ENCODE results near the gene SCN9A. TPM values are rescaled to one million over a fixed set of nuclear protein-coding genes. Genes with fewer than 3 reads are reported as not detected.

SCN9A gene
- total and polyA plus RNA-seq, 2 donors from 2014 or later = 0.99 to 5.3 TPM

GRCh38 chr2:166302036-166302435, 73.7 kb downstream of the SCN9A start:
- intact Hi-C loops (cut with DNase I) = no loop called here
- H3K36me3 ChIP-seq (ENCODE audit: control insufficient read depth in 2 of 3, insufficient read depth in 3 of 3, low read length in 3 of 3) = no peaks in the 10 kb centered on the region
- FAIRE-seq = no peak

GRCh38 chr2:166297951-166298350, 77.8 kb downstream of the SCN9A start:
- no peak for FAIRE-seq
- intact Hi-C loops (cut with DNase I) = no loop called here
- no peak for DNase-seq

More at GRCh38 chr2:166302036-166302435, 73.7 kb downstream of the SCN9A start:
- DNase-seq = no peak
- no peak overlapping the region for H3K9ac ChIP-seq (ENCODE audit: low read length in 3 of 3)
- no peaks in the 10 kb centered on the region for H3K4me1 ChIP-seq (ENCODE audit: control insufficient read depth in 2 of 3, insufficient read depth in 2 of 3, low read depth in 1 of 3, low read length in 3 of 3)
- H3K27ac ChIP-seq (ENCODE audit: low read depth in 2 of 2, low read length in 2 of 2) = no peak overlapping the region
- no peaks in the 10 kb centered on the region for H3K27me3 ChIP-seq (ENCODE audit: control insufficient read depth, insufficient read depth, low read length)
- TF ChIP-seq, protein P1, sequence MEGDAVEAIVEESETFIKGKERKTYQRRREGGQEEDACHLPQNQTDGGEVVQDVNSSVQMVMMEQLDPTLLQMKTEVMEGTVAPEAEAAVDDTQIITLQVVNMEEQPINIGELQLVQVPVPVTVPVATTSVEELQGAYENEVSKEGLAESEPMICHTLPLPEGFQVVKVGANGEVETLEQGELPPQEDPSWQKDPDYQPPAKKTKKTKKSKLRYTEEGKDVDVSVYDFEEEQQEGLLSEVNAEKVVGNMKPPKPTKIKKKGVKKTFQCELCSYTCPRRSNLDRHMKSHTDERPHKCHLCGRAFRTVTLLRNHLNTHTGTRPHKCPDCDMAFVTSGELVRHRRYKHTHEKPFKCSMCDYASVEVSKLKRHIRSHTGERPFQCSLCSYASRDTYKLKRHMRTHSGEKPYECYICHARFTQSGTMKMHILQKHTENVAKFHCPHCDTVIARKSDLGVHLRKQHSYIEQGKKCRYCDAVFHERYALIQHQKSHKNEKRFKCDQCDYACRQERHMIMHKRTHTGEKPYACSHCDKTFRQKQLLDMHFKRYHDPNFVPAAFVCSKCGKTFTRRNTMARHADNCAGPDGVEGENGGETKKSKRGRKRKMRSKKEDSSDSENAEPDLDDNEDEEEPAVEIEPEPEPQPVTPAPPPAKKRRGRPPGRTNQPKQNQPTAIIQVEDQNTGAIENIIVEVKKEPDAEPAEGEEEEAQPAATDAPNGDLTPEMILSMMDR (IDR thresholded peaks at IDR 0.05; ENCODE audit: borderline replicate concordance, extremely low read depth, insufficient read depth) = no peak
- no peak overlapping the region for H3K4me3 ChIP-seq (ENCODE audit: low read length in 3 of 3)
- no peaks in the 10 kb centered on the region for H3K9me3 ChIP-seq (ENCODE audit: control insufficient read depth in 2 of 3, insufficient read depth in 1 of 3, low read length in 3 of 3)

DNA sequence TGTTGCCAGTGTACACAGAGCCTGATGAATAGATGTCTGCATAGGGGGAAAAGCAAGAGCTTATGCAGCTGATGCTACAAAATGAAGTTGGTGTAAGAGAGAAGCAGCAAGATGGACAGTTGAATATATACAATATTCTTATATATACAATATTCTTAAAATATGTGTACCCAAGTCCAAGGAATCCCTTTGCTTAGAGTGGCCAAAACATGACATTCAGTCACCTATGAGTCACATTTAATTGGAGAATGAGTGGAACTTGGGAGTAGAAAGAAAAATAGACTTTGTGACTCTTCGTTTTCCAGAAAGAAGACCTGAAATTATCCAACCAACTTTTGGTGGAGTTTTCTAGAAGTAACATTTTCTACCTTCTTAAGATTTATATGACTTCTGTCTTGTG, 81.8 kb downstream of the SCN9A start:
- no peaks in the 10 kb centered on the region for H3K27me3 ChIP-seq (ENCODE audit: control insufficient read depth, insufficient read depth, low read length)
- TF ChIP-seq, protein P1 (IDR thresholded peaks at IDR 0.05; ENCODE audit: borderline replicate concordance, extremely low read depth, insufficient read depth) = no peak

More at GRCh38 chr2:166297951-166298350, 77.8 kb downstream of the SCN9A start:
- TF ChIP-seq, protein P1 (IDR thresholded peaks at IDR 0.05; ENCODE audit: borderline replicate concordance, extremely low read depth, insufficient read depth) = no peak
- Histone ChIP-seq H3K9ac (ENCODE audit: low read length in 3 of 3) (no peak overlapping the region), H3K36me3 (ENCODE audit: control insufficient read depth in 2 of 3, insufficient read depth in 3 of 3, low read length in 3 of 3) (no peaks in the 10 kb centered on the region), H3K4me3 (ENCODE audit: low read length in 3 of 3) (no peak overlapping the region), H3K27ac (ENCODE audit: low read depth in 2 of 2, low read length in 2 of 2) (no peak overlapping the region), H3K27me3 (ENCODE audit: control insufficient read depth, insufficient read depth, low read length) (no peaks in the 10 kb centered on the region), H3K4me1 (ENCODE audit: control insufficient read depth in 2 of 3, insufficient read depth in 2 of 3, low read depth in 1 of 3, low read length in 3 of 3) (no peaks in the 10 kb centered on the region), H3K9me3 (ENCODE audit: control insufficient read depth in 2 of 3, insufficient read depth in 1 of 3, low read length in 3 of 3) (no peaks in the 10 kb centered on the region)

DNA sequence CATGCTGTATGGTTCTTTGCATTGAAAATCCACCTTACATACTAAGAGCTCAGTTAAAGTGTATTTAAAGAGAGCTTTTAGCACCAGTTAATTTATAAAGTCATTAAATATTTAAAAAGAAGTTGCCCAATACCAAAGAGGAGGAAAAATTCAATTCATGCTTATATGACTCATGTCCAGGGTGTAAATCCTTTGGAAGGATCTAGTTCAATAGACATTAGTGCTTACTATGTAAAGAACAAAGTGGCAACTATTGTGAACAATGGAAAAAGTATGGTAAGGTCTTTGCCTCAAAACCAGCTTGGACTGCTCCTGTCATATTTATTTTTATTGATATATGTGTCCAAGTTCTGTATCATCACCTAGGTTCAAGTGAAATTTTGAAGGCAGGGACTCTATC, 90.5 kb downstream of the SCN9A start:
- Histone ChIP-seq H3K27me3 (ENCODE audit: control insufficient read depth, insufficient read depth, low read length) (no peaks in the 10 kb centered on the region), H3K9ac (ENCODE audit: low read length in 3 of 3) (no peak overlapping the region), H3K4me1 (ENCODE audit: control insufficient read depth in 2 of 3, insufficient read depth in 2 of 3, low read depth in 1 of 3, low read length in 3 of 3) (no peaks in the 10 kb centered on the region), H3K4me3 (ENCODE audit: low read length in 3 of 3) (no peak overlapping the region), H3K27ac (ENCODE audit: low read depth in 2 of 2, low read length in 2 of 2) (no peak overlapping the region), H3K9me3 (ENCODE audit: control insufficient read depth in 2 of 3, insufficient read depth in 1 of 3, low read length in 3 of 3) (no peaks in the 10 kb centered on the region), H3K36me3 (ENCODE audit: control insufficient read depth in 2 of 3, insufficient read depth in 3 of 3, low read length in 3 of 3) (peaks cover 0 to 2% (median 0%) of the 10 kb centered on the region in 3 donors)
- no peak for FAIRE-seq
- intact Hi-C loops (cut with DNase I) = no loop called here
- TF ChIP-seq, protein P1 (IDR thresholded peaks at IDR 0.05; ENCODE audit: borderline replicate concordance, extremely low read depth, insufficient read depth) = no peak
- DNase-seq = no peak

More for the DNA sequence above, 81.8 kb downstream of the SCN9A start:
- Histone ChIP-seq H3K4me3 (ENCODE audit: low read length in 3 of 3) (no peak overlapping the region), H3K9me3 (ENCODE audit: control insufficient read depth in 2 of 3, insufficient read depth in 1 of 3, low read length in 3 of 3) (no peaks in the 10 kb centered on the region), H3K4me1 (ENCODE audit: control insufficient read depth in 2 of 3, insufficient read depth in 2 of 3, low read depth in 1 of 3, low read length in 3 of 3) (no peaks in the 10 kb centered on the region), H3K9ac (ENCODE audit: low read length in 3 of 3) (no peak overlapping the region), H3K36me3 (ENCODE audit: control insufficient read depth in 2 of 3, insufficient read depth in 3 of 3, low read length in 3 of 3) (no peaks in the 10 kb centered on the region), H3K27ac (ENCODE audit: low read depth in 2 of 2, low read length in 2 of 2) (no peak overlapping the region)
- no peak for FAIRE-seq
- intact Hi-C loops (cut with DNase I) = no loop called here
- no peak for DNase-seq
